Loucy (cell line): Measurements from ENCODE around the gene EP400.

Experiments
- H2AFZ ChIP-seq: fragments of 200-600 bp; sonication (generic); 2 replicates; pipeline ENCODE4 v1.6.0; 2016; ENCODE audit warnings: antibody characterized with exemption, mild to moderate bottlenecking, low read length, moderate library complexity
- H3F3A ChIP-seq: fragments of 200-600 bp; 2 replicates; pipeline ENCODE4 v1.6.0; 2016; ENCODE audit warnings: antibody characterized with exemption, low read depth, mild to moderate bottlenecking
- H3K27me3 ChIP-seq: fragments of 200-600 bp; sonication (generic); 2 replicates; pipeline ENCODE4 v1.6.1; 2014; ENCODE audit warnings: low read length, mild to moderate bottlenecking; ENCODE audit not compliant: insufficient read depth, poor library complexity, severe bottlenecking
- H3K36me3 ChIP-seq: fragments of 200-600 bp; sonication (generic); 2 replicates; pipeline ENCODE4 v1.6.1; 2016; ENCODE audit warnings: low read length; ENCODE audit not compliant: insufficient read depth
- H3K4me1 ChIP-seq: fragments of 200-600 bp; sonication (generic); 2 replicates; pipeline ENCODE4 v1.5.1; 2014; ENCODE audit warnings: low read length, mild to moderate bottlenecking; ENCODE audit not compliant: insufficient read depth, poor library complexity, severe bottlenecking
- H3K4me2 ChIP-seq: fragments of 200-600 bp; sonication (generic); 2 replicates; pipeline ENCODE4 v1.6.0; 2014; ENCODE audit warnings: antibody characterized with exemption, low read length, low read depth, mild to moderate bottlenecking; ENCODE audit not compliant: poor library complexity, severe bottlenecking
- H3K4me3 ChIP-seq: fragments of 200-600 bp; sonication (generic); 2 replicates; pipeline ENCODE4 v1.5.1; 2014; ENCODE audit warnings: low read length, mild to moderate bottlenecking, mixed read lengths; ENCODE audit not compliant: poor library complexity, severe bottlenecking
- H3K79me2 ChIP-seq: fragments of 200-600 bp; sonication (generic); 2 replicates; pipeline ENCODE4 v1.6.1; 2014; ENCODE audit warnings: low read length; ENCODE audit not compliant: insufficient read depth
- H3K9ac ChIP-seq: fragments of 200-600 bp; sonication (generic); 2 replicates; pipeline ENCODE4 v1.6.0; 2014; ENCODE audit warnings: mild to moderate bottlenecking, low read depth, low read length, moderate library complexity; ENCODE audit not compliant: poor library complexity, severe bottlenecking
- H3K9me2 ChIP-seq: fragments of 200-600 bp; sonication (generic); replicated peaks from 2 replicates; pipeline ENCODE4 v1.6.1; 2016; ENCODE audit warnings: low read depth, low read length, mixed read lengths
- H3K9me3 ChIP-seq: fragments of 200-600 bp; sonication (generic); 2 replicates; pipeline ENCODE4 v1.6.1; 2014; ENCODE audit warnings: mild to moderate bottlenecking, antibody characterized with exemption, low read length, low read depth; ENCODE audit not compliant: insufficient read depth
- H4K20me1 ChIP-seq: fragments of 200-600 bp; sonication (generic); 2 replicates; pipeline ENCODE4 v1.6.0; 2014; ENCODE audit warnings: antibody characterized with exemption, low read length, mild to moderate bottlenecking; ENCODE audit not compliant: insufficient read depth, poor library complexity, severe bottlenecking
- EZH2phosphoT487 ChIP-seq: fragments of 200-600 bp; IDR thresholded peaks from 2 replicates; pipeline ENCODE4 v1.6.1; 2018; ENCODE audit warnings: antibody characterized with exemption, mild to moderate bottlenecking, moderate library complexity, borderline replicate concordance
- TF ChIP-seq, protein P1 (sequence below): fragments of 200-600 bp; sonication (generic); conservative IDR thresholded peaks from 2 replicates; pipeline ENCODE4 v1.5.1; 2014; ENCODE audit warnings: mild to moderate bottlenecking, antibody characterized with exemption, low read length

Gene EP400

DNA sequence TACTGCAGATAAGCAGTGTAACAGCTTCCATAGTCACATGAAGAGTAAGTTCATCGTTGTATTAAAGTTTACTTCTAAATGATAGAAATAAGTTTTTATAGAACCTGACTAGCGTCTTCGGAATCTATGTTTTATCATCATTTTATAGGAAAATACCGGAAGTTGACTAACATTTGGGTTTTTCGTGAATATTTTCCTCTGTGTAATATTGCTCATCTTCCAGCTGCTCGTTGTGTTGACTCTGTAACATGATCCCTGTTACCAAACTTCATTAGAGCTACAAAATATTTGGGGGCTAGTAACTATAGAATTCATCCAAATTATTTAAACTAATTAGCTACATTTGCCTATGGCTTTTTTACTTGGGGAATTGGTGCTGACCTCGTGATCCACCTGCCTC, 157.2 kb downstream of the EP400 start:
- Histone ChIP-seq H3K9me3 (no peaks in the 10 kb centered on the region), H4K20me1 (no peaks in the 10 kb centered on the region), H3K4me2 (no peak overlapping the region), H3K4me3 (no peak overlapping the region), H3K27me3 (no peaks in the 10 kb centered on the region), H3F3A (no peaks in the 10 kb centered on the region), H3K9ac (no peak overlapping the region), H3K9me2 (no peaks in the 10 kb centered on the region), H3K36me3 (peaks cover 35% of the 10 kb centered on the region; the same call in 1 of the 2 replicates), H2AFZ (no peak overlapping the region), H3K4me1 (no peaks in the 10 kb centered on the region), H3K79me2 (no peaks in the 10 kb centered on the region)
- no peak for TF ChIP-seq EZH2phosphoT487
- TF ChIP-seq, protein P1, sequence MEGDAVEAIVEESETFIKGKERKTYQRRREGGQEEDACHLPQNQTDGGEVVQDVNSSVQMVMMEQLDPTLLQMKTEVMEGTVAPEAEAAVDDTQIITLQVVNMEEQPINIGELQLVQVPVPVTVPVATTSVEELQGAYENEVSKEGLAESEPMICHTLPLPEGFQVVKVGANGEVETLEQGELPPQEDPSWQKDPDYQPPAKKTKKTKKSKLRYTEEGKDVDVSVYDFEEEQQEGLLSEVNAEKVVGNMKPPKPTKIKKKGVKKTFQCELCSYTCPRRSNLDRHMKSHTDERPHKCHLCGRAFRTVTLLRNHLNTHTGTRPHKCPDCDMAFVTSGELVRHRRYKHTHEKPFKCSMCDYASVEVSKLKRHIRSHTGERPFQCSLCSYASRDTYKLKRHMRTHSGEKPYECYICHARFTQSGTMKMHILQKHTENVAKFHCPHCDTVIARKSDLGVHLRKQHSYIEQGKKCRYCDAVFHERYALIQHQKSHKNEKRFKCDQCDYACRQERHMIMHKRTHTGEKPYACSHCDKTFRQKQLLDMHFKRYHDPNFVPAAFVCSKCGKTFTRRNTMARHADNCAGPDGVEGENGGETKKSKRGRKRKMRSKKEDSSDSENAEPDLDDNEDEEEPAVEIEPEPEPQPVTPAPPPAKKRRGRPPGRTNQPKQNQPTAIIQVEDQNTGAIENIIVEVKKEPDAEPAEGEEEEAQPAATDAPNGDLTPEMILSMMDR: no peak

DNA sequence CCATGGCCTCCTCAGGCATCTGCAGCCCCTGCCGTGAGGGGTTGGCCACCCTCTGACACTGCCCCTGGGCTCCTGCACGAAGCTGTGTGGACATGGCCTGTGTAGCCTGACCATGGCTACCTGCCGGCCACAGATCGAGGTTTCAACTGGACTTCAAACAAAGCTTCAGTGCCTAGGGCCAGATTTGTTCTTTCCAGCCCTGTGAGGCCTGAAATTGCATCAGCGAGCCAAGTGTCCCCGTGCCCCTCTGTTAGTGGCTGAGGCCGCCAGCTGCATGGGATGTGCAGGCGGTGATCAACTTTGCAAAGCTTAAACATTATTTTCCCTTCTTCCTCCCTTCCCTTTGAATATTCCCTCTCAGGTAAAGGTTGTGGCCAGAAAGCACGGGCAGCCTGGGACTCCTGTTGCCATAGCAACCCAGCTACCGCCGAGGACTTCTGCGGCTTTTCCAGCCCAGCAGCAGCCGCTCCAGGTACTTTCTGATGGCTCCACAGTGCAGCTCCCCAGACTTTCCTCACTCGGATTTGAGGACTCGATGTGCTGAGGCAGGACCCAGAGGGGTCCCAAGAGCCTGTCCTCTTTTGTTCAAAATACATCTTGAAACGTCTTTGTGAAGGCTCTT, 158.6 kb downstream of the EP400 start:
- H3K4me1 ChIP-seq: no peaks in the 10 kb centered on the region

DNA sequence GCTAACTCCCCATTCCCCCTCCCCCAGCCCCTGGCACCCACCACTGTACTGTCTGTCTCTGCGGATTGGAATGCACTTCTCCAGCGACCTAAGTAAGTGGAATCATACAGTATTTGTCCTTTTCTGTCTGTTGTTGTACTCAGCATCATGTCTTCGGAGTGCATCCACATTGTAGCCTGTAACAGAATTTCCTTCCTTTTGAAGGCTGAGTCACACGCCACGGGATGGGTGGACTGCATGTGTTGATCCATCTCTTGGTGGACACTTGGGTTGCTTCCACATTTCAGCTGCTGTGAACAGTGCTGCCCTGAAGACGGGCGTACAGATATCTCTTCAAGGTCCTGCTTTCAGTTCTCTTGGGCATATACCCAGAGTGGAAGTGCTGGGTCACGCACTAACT, 160.0 kb downstream of the EP400 start:
- H3K79me2 ChIP-seq: no peaks in the 10 kb centered on the region
- no peak overlapping the region for H3K4me2 ChIP-seq
- H3K9me2 ChIP-seq: no peaks in the 10 kb centered on the region
- no peak overlapping the region for H3K9ac ChIP-seq
- H3K4me1 ChIP-seq: no peaks in the 10 kb centered on the region
- TF ChIP-seq, protein P1: no peak
- TF ChIP-seq EZH2phosphoT487: no peak
- H3K4me3 ChIP-seq: no peak overlapping the region
- H2AFZ ChIP-seq: no peak overlapping the region
- H3F3A ChIP-seq: no peaks in the 10 kb centered on the region
- no peaks in the 10 kb centered on the region for H3K27me3 ChIP-seq
- no peaks in the 10 kb centered on the region for H3K9me3 ChIP-seq
- H4K20me1 ChIP-seq: no peaks in the 10 kb centered on the region
- peaks cover 41% of the 10 kb centered on the region; the same call in 1 of the 2 replicates for H3K36me3 ChIP-seq

More for the DNA sequence above, 158.6 kb downstream of the EP400 start:
- no peak overlapping the region for H3K4me2 ChIP-seq
- no peaks in the 10 kb centered on the region for H4K20me1 ChIP-seq
- no peaks in the 10 kb centered on the region for H3F3A ChIP-seq
- H3K9me3 ChIP-seq: no peaks in the 10 kb centered on the region
- no peaks in the 10 kb centered on the region for H3K27me3 ChIP-seq
- H3K9me2 ChIP-seq: no peaks in the 10 kb centered on the region
- no peak overlapping the region for H2AFZ ChIP-seq
- H3K9ac ChIP-seq: no peak overlapping the region
- H3K79me2 ChIP-seq: no peaks in the 10 kb centered on the region
- no peak for TF ChIP-seq EZH2phosphoT487
- TF ChIP-seq, protein P1: no peak
- peaks cover 35% of the 10 kb centered on the region; the same call in 1 of the 2 replicates for H3K36me3 ChIP-seq
- no peak overlapping the region for H3K4me3 ChIP-seq
